UCSD-AML1 (cell line): ENCODE data around the gene PTPRM.

Experiments
- DNase-seq: peaks from one replicate; lab custom pipeline; 2025; ENCODE audit not compliant: unreplicated experiment; lab: John Stamatoyannopoulos, UW

Gene PTPRM

DNA sequence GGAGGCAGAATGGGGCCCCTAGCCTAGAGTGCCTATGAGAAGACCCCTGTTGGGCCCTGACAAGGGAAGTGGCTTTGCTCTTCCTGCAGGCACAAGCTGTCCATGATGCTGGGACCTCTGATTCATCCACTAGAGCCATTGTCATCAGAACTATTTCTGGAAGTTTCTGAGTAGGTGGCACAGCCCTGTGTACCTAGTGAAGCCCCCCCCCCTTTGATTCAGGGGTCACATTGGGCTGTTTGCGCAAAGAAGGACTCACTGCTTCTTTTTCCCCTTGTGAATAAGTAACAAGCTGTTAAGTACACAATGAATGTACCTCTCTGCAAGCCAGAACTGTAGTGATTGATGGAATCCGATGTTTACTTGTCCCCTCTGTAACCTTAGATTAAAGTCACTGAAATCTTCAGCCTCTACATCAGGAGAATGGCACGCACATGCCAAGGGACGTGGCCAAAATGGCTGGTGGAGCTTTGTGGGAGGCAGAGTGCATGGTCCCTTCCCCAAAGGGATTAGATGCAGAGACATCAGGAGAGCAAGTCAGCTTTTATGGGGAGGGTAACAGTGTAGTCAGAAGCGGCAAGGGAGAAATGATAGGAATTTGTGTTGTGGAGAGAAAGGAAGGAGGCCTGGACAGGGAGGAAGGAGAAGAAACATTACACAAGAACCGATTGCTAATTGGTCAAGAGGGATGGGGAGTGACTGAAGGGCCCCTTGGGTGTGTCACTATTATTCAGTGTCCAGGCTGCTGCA, 774.5 kb downstream of the PTPRM start:
- no peak for DNase-seq

DNA sequence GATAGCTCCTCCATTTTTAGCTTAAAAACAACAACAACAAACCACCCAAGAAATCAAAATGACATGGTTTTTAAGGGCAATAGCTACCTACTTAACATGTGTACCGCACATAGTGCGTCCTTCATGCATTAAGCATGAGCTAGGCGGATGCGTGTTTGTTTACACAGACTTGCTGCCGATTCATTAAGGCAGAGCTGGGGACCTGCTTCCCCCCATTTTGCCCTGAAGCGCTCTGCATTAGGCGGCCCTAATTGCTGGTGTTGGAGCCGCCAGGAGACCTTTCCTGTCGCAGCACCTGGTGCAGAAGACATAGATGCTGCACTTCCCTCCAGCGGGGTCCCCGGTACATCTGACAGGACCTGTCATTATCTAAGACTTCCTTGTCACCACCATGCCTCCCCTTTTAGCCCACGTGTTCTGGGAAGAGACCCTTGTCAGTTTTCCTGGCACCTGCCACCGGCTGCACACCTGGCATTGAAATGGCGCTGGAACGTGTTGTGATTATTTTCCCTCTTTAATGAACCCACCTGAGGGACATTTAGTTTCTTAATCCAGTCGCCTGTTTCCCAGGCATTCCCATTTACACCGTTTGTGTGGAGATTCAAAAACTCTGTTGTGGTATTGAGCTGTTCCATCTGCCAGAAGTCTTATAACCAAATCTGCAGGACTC, 781.1 kb downstream of the PTPRM start:
- no peak for DNase-seq

DNA sequence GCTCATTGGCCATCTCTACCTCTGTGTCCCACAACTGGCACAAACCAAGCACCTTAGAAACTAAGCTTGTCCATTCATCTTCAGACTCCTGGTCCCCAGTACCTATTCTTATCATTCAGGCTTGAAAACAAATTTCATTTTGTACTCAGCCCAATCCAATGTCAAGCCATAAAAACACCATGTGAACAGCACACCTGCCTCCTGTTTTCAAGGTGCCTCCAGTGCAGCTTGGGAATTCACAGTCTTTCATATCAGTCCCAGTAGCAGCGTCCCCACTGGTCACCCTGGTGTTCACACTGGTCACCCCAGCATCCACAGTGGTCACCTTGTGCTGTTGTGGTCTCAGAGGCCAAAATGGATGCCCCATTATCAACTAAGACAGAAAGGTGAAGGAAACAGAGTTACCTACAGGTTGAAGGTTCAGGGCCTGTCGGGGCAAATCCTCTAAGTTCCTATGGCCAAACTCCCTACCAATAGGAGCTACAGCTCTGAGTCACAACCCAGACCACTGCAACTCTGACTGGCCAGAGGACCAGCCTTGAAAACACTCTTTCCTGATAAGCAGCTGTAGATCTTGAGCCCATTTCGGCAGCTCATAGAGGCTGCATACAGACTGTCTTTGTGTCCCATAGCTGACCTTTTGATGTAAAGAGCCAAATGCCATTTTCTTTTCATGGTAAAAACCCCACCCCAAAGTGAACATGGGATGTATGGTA, 782.6 kb downstream of the PTPRM start:
- DNase-seq = no peak

DNA sequence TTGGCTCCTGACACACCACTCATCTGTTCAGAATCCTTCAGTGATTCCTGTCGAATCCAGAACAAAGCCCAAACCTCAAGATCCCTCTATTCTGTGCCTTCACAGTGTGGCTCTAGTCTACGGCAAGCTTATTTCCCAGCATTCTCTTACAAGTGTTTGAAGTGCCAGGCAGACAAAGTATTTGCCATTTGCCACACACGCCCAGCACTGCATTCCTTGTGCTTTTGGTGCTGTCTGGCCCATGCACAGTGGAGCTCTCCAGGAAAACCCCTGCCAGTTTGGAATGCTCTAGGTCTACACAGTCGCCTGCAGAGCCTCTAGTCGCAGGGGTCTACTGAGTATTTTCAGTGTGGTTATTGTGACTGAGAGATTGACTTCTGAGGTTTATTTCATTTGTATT, 783.5 kb downstream of the PTPRM start:
- no peak for DNase-seq

DNA sequence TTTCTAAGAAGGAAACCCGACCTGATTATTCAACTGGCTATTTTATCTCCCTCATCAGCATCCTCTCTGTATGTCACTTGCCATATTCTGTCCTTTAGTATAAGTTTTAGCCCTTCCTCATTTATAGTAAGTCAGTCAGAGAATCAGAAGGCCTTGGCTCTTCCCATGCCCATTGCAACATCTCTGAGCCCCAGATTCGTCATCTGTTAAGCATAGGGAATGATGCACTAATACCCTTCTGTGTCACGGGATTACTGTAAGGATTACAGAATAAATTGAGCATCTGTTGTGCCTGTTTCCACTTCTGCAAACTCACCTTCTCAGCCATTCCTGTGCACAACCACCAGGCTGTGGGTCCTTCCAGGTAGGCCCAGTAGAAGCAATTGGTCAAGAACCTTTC, 784.0 kb downstream of the PTPRM start:
- no peak for DNase-seq

DNA sequence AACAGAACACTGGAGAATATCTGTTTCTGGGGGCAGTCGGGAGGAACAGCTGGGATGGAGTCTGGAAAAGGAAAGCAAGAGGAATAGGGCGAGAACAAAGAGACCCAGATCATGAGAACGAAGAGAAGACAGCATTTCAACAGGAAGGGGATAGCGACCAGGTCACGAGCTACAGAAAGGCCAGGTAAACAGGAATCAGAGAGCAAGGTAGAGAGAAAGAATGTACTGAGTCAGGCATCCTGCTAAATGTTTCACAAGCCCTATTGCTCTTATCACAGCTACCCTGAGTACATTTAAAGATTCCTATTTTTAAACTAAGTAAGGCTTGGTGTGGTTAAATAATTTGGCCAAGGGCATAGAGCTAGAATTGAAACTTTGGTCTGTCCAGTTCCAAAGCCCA, 787.2 kb downstream of the PTPRM start:
- DNase-seq = no peak

DNA sequence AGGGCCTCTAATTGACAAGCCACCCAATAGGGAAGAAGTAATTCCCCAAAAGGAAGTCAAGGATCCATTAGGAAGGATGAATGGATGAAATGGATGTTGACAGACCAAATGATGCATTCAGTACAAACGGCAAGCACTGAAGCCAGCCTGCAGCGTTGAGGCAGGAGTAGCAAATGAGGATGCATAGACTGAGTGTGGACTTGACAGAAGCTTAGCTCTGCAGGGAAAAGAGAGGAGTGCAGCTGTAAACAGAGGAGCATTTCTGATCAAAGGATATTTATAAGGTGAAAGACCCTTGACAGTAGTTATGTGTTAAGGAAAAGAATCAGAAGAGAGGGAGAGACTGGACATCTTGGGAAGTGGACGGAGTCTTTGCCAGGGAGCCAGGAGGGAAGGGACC, 788.9 kb downstream of the PTPRM start:
- no peak for DNase-seq

DNA sequence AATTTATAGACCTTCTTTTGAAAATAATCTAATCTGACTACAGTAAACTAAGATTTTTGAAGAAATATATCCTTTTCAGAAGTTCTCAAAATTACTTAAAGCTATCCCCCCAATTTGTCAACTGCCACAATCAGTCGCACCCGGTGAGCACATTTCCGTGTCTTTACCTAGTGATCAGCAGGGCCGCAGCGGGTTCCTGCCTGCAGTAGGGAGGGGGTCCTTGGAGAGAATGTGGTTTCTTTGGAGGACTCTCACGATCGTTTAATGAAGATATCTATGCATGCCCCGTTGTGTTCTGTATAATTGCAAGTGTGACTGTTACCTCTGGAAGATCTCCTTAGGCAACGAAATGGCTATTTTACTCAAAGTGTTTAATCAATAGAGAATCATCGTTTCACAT, 790.2 kb downstream of the PTPRM start:
- DNase-seq = no peak

DNA sequence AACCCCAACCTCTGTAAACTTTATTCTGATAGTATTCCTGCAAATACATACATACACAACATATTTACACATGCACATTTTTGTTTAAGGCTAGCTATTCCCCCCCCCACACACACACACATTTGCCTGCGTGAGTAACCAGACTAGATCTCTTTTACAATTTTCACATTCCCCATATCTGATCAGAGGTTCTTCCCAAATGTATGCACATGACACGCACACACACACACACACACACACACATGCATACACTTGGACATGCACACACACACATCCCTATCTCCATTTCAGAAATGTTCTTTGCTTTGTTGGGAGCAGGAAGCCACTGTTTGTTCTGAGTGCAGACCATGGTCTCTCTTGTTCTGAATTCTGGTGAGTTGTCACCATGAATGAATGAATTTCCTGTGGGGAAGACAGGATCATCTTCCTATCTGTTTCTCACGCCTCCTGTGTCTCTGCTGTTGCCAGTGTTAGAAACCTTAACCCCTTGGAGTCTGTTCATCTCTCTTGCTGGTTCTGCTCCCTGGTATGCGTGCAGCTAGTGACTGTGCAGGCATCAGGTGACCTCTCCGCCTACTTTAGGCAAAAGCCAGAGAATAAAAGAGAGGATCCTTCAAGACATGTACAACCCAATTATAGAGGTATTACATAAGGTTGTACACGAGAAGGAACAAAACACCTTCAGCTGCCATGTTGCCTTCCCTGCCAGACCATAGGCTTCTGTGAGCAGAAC, 791.1 kb downstream of the PTPRM start:
- no peak for DNase-seq

DNA sequence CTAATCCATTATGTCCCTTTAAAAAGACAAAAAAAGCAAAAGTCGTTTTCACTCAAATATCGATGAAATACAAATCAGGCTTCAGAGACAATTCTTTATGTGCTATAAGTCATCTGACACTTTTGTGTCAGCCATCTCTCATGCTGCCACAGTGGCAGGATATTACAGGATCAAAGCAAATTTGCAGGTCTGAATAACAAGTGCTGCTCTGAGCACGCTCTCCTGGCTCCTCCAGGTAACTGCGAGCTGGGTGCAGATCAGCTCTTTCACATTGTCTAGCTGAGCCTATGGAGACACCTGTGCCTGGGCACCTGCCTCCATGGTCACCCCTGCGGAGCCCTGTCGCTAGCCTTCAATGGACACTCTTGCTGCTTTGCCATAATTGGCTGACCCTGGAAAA, 792.0 kb downstream of the PTPRM start:
- no peak for DNase-seq

DNA sequence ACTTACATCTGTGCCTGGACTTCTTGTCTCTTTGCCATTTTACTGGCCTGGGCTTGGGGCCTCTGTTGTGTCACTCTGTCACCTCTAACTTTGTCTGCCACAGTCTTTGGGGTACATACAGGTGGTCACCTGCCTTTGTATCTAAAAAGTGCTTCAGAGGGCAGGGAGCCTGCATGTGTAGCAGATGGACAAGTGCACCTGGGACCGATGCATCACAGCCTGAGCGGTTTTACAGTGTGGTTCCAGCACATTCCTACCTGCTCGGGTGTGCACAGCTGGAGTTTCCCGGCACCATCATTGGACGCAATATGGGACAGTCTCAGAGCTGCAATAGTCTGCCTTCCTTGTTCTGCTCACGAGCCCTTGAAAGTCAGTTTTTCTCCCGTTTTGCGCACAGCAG, 792.4 kb downstream of the PTPRM start:
- DNase-seq = no peak

DNA sequence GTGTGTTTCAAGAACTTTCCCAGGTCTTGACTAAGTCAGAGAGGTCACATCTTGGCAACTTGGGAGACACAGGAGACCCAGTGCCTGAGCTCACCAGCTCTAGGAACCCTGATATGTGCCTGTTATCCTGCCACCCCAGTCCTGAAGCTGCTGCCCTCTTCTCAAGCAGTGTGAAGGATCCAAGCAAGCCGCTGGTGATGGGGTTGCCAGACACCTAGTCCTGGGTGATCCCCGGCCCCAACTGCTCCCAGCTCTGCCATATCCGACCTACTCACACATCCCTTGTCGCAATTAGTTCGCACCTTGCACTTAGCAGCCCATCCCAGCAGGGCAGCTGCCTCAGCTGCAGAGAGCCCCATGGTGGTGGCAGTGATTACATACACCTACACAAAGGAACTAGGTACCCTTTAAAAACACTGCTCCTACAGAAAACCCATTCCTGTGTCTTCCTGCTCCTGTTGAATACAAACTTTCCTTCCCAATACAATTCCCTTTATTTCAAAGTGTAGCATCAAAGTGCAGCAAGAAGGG, 794.9 kb downstream of the PTPRM start:
- no peak for DNase-seq

DNA sequence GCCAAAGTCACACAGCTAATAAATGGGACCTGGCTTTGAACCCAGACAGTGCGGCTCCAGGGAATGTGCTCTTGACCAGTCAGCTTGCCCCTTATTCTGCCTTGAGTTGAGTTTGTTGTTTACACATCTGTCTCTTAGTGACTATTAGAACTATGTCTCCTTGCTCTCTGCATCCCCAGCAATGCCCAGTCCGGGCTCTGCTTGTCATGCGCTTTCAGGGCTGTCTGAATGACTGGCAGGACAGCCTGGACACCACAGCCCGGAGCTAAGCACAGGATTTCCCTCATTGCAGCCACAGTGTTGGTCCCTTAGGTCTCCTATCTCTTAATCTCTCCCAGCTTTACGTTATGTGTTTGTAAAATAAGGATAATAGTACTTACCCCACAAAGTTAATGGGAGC, 795.7 kb downstream of the PTPRM start:
- DNase-seq = no peak

DNA sequence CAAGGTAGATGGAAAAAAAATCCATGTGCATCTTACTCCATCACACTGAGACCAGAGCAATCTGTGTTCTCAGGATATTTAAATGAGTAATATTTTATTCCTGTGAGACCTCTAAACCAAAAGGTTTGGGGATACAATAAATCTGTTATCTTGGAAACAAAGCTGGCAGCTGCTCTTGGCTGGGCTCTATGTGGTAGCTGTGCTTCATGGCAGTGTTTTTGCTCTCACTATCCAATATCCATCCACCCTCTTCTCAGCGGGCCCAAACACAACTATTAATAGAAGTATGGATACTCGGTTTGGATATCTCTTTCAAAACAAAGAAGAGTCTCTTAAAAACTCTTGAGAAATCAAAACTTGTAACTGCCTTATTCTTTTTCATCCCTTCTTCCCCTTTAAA, 797.3 kb downstream of the PTPRM start:
- DNase-seq = no peak

DNA sequence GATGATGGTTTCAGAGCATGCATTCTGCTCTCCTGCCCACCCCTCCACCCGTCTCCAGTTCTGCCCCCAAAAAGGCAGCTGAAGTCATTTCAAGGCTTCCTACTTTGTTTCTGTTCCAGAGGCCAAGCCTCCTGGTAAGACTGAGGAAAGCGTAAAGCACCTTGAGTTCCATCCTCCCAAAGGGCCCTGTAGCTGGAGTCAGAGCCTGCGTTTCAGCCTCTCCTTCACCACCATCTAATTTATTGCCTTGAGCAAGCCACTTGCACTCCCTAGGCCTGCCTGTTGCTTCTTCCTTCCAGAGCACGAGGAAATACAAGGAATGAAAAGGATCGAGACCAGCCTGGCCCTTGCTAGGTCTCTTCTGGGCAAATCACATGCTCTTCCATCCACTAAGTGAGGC, 797.9 kb downstream of the PTPRM start:
- no peak for DNase-seq

DNA sequence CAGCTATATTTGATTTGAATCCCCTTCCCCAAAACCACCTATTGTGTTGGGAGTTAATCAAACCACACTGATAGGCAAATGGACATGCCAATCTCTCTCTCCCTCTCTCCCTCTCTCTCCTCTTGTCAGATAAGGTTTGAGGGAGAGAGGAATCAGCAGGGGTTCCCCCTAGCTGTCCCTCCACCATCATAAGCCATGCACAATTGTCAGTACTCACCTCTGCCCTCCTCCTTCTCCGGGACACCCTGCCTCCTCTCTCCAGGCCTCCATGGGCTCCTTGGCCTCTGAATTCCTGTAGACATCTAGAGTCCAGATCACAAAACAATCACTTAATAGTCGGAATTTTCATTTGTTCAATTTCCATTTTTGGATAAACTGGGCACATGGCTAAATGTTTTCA, 798.4 kb downstream of the PTPRM start:
- DNase-seq = no peak

DNA sequence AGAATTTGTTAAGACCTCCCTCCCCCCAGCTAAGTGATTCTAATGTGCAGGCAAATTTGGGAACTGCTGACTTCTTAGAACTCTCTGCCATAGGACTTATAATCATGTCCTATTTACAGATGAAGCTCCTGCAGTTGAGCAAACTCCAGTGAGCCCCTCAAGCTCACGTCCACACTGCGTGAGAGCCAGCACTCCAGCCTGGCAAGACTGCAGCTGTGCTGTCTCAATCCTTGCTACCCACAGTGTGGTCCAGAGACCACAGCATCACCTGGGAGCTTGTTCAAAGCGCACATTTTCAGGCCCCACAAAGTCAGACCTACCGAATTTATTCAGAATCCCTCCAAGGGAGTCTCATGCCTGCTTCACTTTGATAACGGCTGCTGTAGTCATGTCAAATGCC, 799.0 kb downstream of the PTPRM start:
- DNase-seq = no peak

DNA sequence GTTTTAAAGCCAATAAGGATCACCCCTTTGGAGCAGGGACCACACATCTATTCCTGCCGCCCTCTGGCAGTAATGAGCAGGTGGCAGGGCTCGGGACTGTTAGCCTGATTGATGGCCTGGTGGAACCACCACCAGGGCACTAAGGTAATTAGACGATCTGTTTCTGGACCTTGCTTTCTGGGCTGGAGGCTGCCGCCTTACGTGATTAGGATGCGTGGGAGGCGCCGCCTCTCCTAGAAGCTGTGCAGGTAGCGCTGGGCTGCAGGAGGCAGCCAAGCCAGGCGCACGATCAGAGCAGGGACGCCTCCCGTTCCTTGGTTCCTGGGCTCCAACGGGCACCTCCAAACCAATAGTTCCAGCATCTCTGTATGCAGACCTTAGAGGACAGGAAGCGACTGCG, 799.5 kb downstream of the PTPRM start:
- no peak for DNase-seq

DNA sequence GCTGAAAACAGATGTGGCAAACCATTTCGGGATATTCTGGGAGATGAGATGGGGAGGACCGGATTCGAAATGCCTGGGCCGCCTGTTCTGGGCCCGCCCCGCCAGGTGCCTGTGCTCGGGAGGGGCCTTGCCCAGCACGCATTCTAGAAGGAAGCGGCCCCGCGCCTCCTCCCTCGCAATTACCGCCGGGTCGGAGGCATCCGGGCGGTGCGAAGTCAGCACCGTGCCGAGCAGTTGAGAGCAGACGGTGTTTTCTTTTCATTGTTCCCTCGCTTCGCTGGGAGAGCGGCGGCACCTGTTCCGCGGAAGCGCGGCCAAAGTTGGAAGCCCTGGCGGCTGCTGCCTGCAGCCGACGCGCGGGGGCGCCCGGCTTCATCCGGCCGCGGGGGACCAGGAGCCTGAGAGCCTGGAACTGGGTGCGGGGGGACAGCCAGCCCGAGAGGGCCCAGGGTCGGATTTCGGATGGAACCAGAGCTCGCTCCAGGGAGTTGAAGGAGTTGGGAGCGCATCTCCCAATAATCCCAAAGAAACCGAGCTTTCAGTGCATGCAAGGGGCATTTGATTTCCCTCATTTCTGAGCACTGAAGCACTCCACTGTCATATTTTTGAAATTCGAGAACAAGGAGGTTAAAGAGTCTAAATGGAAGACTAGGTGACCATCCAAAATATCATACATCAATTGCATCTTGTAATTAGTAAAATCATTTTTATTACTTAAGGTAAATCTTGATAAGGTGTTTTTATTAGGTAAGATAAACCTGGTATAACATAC, 800.3 kb downstream of the PTPRM start:
- DNase-seq = no peak

DNA sequence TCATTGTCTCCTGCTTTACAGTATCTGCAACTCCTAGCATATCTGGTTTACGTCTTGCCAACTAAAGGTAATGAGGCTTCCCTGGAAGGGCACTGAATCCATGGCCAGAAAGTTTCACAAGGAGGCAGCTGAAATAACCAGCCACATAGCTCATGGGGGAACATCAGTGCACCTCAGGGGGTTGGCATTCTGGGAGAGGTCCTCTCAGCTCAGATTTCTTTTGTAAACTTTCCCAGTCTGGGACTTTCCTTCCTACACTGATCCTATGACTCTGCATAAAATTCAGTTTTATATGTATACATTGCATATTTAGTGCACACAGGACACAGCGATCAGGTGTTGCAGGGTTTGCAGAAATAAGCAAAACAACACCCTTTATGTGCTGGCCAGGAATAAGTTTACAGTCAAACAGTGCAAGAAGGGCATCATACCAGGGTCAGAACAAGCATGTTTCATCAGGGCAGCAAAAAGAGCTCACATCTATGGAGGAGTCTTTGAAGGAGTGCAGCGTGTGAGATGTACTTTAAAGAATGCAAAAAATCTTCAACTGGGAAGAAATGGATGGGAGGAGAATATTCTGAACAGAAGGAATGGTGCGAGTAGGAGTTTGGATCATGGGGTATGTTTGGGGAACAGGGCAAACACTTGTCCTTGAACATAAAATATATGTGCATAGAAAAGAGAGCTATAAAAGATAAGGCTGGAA, 801.5 kb downstream of the PTPRM start:
- DNase-seq = no peak
